ENCODE measurements around the gene TMIE.

GRCh38 chr3:46667657-46668056 is 33.5 kb upstream of the TMIE start:
- TF ChIP-seq CTCF (IDR thresholded peaks at IDR 0.05) (no peak), POLR2A (IDR thresholded peaks at IDR 0.05) (no peak)
